ENCODE data around the gene DLX4.

DNA sequence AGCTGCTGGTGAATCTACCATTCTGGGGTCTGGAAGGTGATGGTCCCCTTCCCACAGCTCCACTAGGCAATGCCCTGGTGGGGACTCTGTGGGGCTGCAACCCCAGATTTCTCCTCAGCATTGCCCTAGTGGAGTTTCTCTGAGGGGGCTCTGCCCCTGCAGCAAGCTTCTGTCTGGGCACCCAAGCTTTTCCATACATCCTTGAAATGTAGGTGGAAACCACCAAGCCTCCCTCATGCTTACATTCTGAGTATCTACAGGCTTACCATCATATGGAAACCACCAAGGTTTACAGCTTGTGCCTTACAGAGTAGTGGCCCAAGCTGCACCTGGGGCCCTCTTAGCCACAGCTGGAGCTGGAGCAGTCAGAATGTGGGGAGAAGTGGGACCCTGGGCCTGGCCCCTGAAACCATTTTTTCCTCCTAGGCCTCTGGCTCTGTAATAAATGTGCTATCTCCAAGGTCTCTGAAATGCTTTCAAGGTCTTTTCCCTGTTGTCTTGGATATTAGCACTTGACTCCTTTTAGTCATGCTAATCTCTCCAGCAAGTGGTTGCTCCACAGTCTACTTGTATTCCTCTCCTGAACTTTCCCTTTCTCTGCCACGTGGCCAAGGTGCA, 45.6 kb downstream of the DLX4 start:
- TF ChIP-seq, protein P1, sequence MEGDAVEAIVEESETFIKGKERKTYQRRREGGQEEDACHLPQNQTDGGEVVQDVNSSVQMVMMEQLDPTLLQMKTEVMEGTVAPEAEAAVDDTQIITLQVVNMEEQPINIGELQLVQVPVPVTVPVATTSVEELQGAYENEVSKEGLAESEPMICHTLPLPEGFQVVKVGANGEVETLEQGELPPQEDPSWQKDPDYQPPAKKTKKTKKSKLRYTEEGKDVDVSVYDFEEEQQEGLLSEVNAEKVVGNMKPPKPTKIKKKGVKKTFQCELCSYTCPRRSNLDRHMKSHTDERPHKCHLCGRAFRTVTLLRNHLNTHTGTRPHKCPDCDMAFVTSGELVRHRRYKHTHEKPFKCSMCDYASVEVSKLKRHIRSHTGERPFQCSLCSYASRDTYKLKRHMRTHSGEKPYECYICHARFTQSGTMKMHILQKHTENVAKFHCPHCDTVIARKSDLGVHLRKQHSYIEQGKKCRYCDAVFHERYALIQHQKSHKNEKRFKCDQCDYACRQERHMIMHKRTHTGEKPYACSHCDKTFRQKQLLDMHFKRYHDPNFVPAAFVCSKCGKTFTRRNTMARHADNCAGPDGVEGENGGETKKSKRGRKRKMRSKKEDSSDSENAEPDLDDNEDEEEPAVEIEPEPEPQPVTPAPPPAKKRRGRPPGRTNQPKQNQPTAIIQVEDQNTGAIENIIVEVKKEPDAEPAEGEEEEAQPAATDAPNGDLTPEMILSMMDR (IDR thresholded peaks at IDR 0.05): no peak
- TF ChIP-seq POLR2A (IDR thresholded peaks at IDR 0.05) (no peak), EP300 (IDR thresholded peaks at IDR 0.05) (no peak)
